ENCODE results near the gene LTBP3. TPM values are rescaled to one million over a fixed set of nuclear protein-coding genes. Genes with fewer than 3 reads are reported as not detected.

LTBP3 gene
- total and polyA plus RNA-seq, 2 of the 13 experiments (the other 11 are each of a cell fraction or from before 2014, with no cell fraction given): 12.2 to 68.1 TPM

GRCh38 chr11:65569973-65570918, 12.1 kb upstream of the LTBP3 start, which contains the start of gene ZNRD2 (continued):
- TF ChIP-seq MAF1 (CRISPR knock-in tag; IDR thresholded peaks at IDR 0.05; ENCODE audit: borderline replicate concordance) (0 out of 2 replicates have a peak, but pooled peaks have one; percentile 11), BATF2 (CRISPR knock-in tag; IDR thresholded peaks at IDR 0.05) (no peak), ZNF724P (CRISPR knock-in tag; IDR thresholded peaks at IDR 0.05; ENCODE audit: borderline replicate concordance) (peak; percentile 3; the same call in 1 of the 2 replicates), ZBTB46 (CRISPR knock-in tag; IDR thresholded peaks at IDR 0.05; ENCODE audit: borderline replicate concordance) (no peak), ZNF121 (CRISPR knock-in tag; IDR thresholded peaks at IDR 0.05) (no peak), ZNF773 (CRISPR knock-in tag; IDR thresholded peaks at IDR 0.05; ENCODE audit: borderline replicate concordance) (no peak), KDM5A (IDR thresholded peaks at IDR 0.05; ENCODE audit: borderline replicate concordance, low read length) (peak; percentile 98), TFAP4 (IDR thresholded peaks at IDR 0.05; ENCODE audit: borderline replicate concordance, low read depth) (0 out of 2 replicates have a peak, but pooled peaks have one; percentile 28), ZNF781 (CRISPR knock-in tag; IDR thresholded peaks at IDR 0.05; ENCODE audit: borderline replicate concordance, not compliant biosample characterization) (peak; percentile 60), ZC3H4 (CRISPR knock-in tag; IDR thresholded peaks at IDR 0.05; ENCODE audit: borderline replicate concordance) (0 out of 2 replicates have a peak, but pooled peaks have one; percentile 37), ZNF234 (CRISPR knock-in tag; conservative IDR thresholded peaks at IDR 0.05) (no peak; the same call in 1 of the 2 replicates), XRCC5 (optimal IDR thresholded peaks at IDR 0.05; ENCODE audit: low read length) (peak; percentile 84), ARID4A (CRISPR knock-in tag; IDR thresholded peaks at IDR 0.05; ENCODE audit: borderline replicate concordance) (peak; percentile 96), ZKSCAN1 (IDR thresholded peaks at IDR 0.05; ENCODE audit: low read length) (no peak), SALL1 (CRISPR knock-in tag; IDR thresholded peaks at IDR 0.05) (peak; percentile 84), EEA1 (CRISPR knock-in tag; IDR thresholded peaks at IDR 0.05; ENCODE audit: borderline replicate concordance) (no peak), MATR3 (CRISPR knock-in tag; IDR thresholded peaks at IDR 0.05) (no peak), IRF9 (CRISPR knock-in tag; IDR thresholded peaks at IDR 0.05; ENCODE audit: borderline replicate concordance) (0 out of 2 replicates have a peak, but pooled peaks have one; percentile 63), ZNF879 (CRISPR knock-in tag; IDR thresholded peaks at IDR 0.05) (no peak)
